ENCODE data around the gene ATP8B4.

ATP8B4 gene

GRCh38 chr15:49953421-49953820 is 165.6 kb downstream of the ATP8B4 start:
- no peak overlapping the region for H3K4me3 ChIP-seq (ENCODE audit: low read depth, low read length)
- peaks cover 3% of the 10 kb centered on the region for H3K4me1 ChIP-seq (ENCODE audit: control insufficient read depth, insufficient read depth, low read length)
- H3K9ac ChIP-seq (ENCODE audit: low read depth, low read length), result no peak overlapping the region
- H3K36me3 ChIP-seq (ENCODE audit: control insufficient read depth, insufficient read depth, low read length), result no peaks in the 10 kb centered on the region
- H3K9me3 ChIP-seq (ENCODE audit: control insufficient read depth, insufficient read depth, low read length), result no peaks in the 10 kb centered on the region
- H3K27me3 ChIP-seq (ENCODE audit: control insufficient read depth, insufficient read depth, low read length), result no peaks in the 10 kb centered on the region

- Histone ChIP-seq H3K4me3 (ENCODE audit: low read depth, low read length) (no peak overlapping the region), H3K9me3 (ENCODE audit: control insufficient read depth, insufficient read depth, low read length) (no peaks in the 10 kb centered on the region), H3K36me3 (ENCODE audit: control insufficient read depth, insufficient read depth, low read length) (no peaks in the 10 kb centered on the region), H3K4me1 (ENCODE audit: control insufficient read depth, insufficient read depth, low read length) (no peaks in the 10 kb centered on the region), H3K27me3 (ENCODE audit: control insufficient read depth, insufficient read depth, low read length) (no peaks in the 10 kb centered on the region), H3K9ac (ENCODE audit: low read depth, low read length) (no peak overlapping the region)
These were observed 172.4 kb downstream of the ATP8B4 start for GRCh38 chr15:49946681-49947080.

GRCh38 chr15:49934487-49934886 is 184.5 kb downstream of the ATP8B4 start:
- Histone ChIP-seq H3K27me3 (ENCODE audit: control insufficient read depth, insufficient read depth, low read length) (no peaks in the 10 kb centered on the region), H3K9me3 (ENCODE audit: control insufficient read depth, insufficient read depth, low read length) (no peaks in the 10 kb centered on the region), H3K9ac (ENCODE audit: low read depth, low read length) (no peak overlapping the region), H3K36me3 (ENCODE audit: control insufficient read depth, insufficient read depth, low read length) (no peaks in the 10 kb centered on the region), H3K4me3 (ENCODE audit: low read depth, low read length) (no peak overlapping the region), H3K4me1 (ENCODE audit: control insufficient read depth, insufficient read depth, low read length) (no peaks in the 10 kb centered on the region)

- H3K27me3 ChIP-seq (ENCODE audit: control insufficient read depth, insufficient read depth, low read length), result no peaks in the 10 kb centered on the region
- no peaks in the 10 kb centered on the region for H3K36me3 ChIP-seq (ENCODE audit: control insufficient read depth, insufficient read depth, low read length)
- no peak overlapping the region for H3K9ac ChIP-seq (ENCODE audit: low read depth, low read length)
- H3K4me1 ChIP-seq (ENCODE audit: control insufficient read depth, insufficient read depth, low read length), result no peaks in the 10 kb centered on the region
- H3K4me3 ChIP-seq (ENCODE audit: low read depth, low read length), result no peak overlapping the region
- H3K9me3 ChIP-seq (ENCODE audit: control insufficient read depth, insufficient read depth, low read length), result no peaks in the 10 kb centered on the region
These were observed 191.7 kb downstream of the ATP8B4 start for GRCh38 chr15:49927189-49927861.

GRCh38 chr15:49926740-49927139 is 192.3 kb downstream of the ATP8B4 start:
- no peaks in the 10 kb centered on the region for H3K27me3 ChIP-seq (ENCODE audit: control insufficient read depth, insufficient read depth, low read length)
- H3K9me3 ChIP-seq (ENCODE audit: control insufficient read depth, insufficient read depth, low read length), result no peaks in the 10 kb centered on the region
- H3K9ac ChIP-seq (ENCODE audit: low read depth, low read length), result no peak overlapping the region
- no peak overlapping the region for H3K4me3 ChIP-seq (ENCODE audit: low read depth, low read length)
- no peaks in the 10 kb centered on the region for H3K4me1 ChIP-seq (ENCODE audit: control insufficient read depth, insufficient read depth, low read length)
- no peaks in the 10 kb centered on the region for H3K36me3 ChIP-seq (ENCODE audit: control insufficient read depth, insufficient read depth, low read length)

- Histone ChIP-seq H3K9ac (ENCODE audit: low read depth, low read length) (no peak overlapping the region), H3K4me3 (ENCODE audit: low read depth, low read length) (no peak overlapping the region), H3K4me1 (ENCODE audit: control insufficient read depth, insufficient read depth, low read length) (no peaks in the 10 kb centered on the region), H3K27me3 (ENCODE audit: control insufficient read depth, insufficient read depth, low read length) (no peaks in the 10 kb centered on the region), H3K36me3 (ENCODE audit: control insufficient read depth, insufficient read depth, low read length) (no peaks in the 10 kb centered on the region), H3K9me3 (ENCODE audit: control insufficient read depth, insufficient read depth, low read length) (no peaks in the 10 kb centered on the region)
These were observed 195.4 kb downstream of the ATP8B4 start for GRCh38 chr15:49923671-49924070.

- H3K9ac ChIP-seq (ENCODE audit: low read depth, low read length), result no peak overlapping the region
- H3K9me3 ChIP-seq (ENCODE audit: control insufficient read depth, insufficient read depth, low read length), result no peaks in the 10 kb centered on the region
- H3K36me3 ChIP-seq (ENCODE audit: control insufficient read depth, insufficient read depth, low read length), result no peaks in the 10 kb centered on the region
- H3K4me1 ChIP-seq (ENCODE audit: control insufficient read depth, insufficient read depth, low read length), result no peaks in the 10 kb centered on the region
- no peak overlapping the region for H3K4me3 ChIP-seq (ENCODE audit: low read depth, low read length)
- no peaks in the 10 kb centered on the region for H3K27me3 ChIP-seq (ENCODE audit: control insufficient read depth, insufficient read depth, low read length)
These were observed 200.0 kb downstream of the ATP8B4 start for GRCh38 chr15:49919034-49919433.

- H3K9me3 ChIP-seq (ENCODE audit: control insufficient read depth, insufficient read depth, low read length), result no peaks in the 10 kb centered on the region
These were observed 200.9 kb downstream of the ATP8B4 start for GRCh38 chr15:49918121-49918520.

GRCh38 chr15:49916998-49917397 is 202.0 kb downstream of the ATP8B4 start:
- Histone ChIP-seq H3K4me1 (ENCODE audit: control insufficient read depth, insufficient read depth, low read length) (no peaks in the 10 kb centered on the region), H3K9ac (ENCODE audit: low read depth, low read length) (no peak overlapping the region), H3K36me3 (ENCODE audit: control insufficient read depth, insufficient read depth, low read length) (no peaks in the 10 kb centered on the region), H3K27me3 (ENCODE audit: control insufficient read depth, insufficient read depth, low read length) (no peaks in the 10 kb centered on the region), H3K9me3 (ENCODE audit: control insufficient read depth, insufficient read depth, low read length) (no peaks in the 10 kb centered on the region), H3K4me3 (ENCODE audit: low read depth, low read length) (no peak overlapping the region)

More at GRCh38 chr15:49918121-49918520, 200.9 kb downstream of the ATP8B4 start:
- Histone ChIP-seq H3K4me3 (ENCODE audit: low read depth, low read length) (no peak overlapping the region), H3K9ac (ENCODE audit: low read depth, low read length) (no peak overlapping the region), H3K36me3 (ENCODE audit: control insufficient read depth, insufficient read depth, low read length) (no peaks in the 10 kb centered on the region), H3K27me3 (ENCODE audit: control insufficient read depth, insufficient read depth, low read length) (no peaks in the 10 kb centered on the region), H3K4me1 (ENCODE audit: control insufficient read depth, insufficient read depth, low read length) (no peaks in the 10 kb centered on the region)

- Histone ChIP-seq H3K36me3 (ENCODE audit: control insufficient read depth, insufficient read depth, low read length) (no peaks in the 10 kb centered on the region), H3K4me1 (ENCODE audit: control insufficient read depth, insufficient read depth, low read length) (no peaks in the 10 kb centered on the region), H3K9ac (ENCODE audit: low read depth, low read length) (no peak overlapping the region), H3K27me3 (ENCODE audit: control insufficient read depth, insufficient read depth, low read length) (no peaks in the 10 kb centered on the region), H3K4me3 (ENCODE audit: low read depth, low read length) (no peak overlapping the region), H3K9me3 (ENCODE audit: control insufficient read depth, insufficient read depth, low read length) (no peaks in the 10 kb centered on the region)
These were observed 203.2 kb downstream of the ATP8B4 start for GRCh38 chr15:49915822-49916221.

- H3K4me1 ChIP-seq (ENCODE audit: control insufficient read depth, insufficient read depth, low read length), result no peaks in the 10 kb centered on the region
- H3K27me3 ChIP-seq (ENCODE audit: control insufficient read depth, insufficient read depth, low read length), result no peaks in the 10 kb centered on the region
- no peaks in the 10 kb centered on the region for H3K9me3 ChIP-seq (ENCODE audit: control insufficient read depth, insufficient read depth, low read length)
- no peak overlapping the region for H3K9ac ChIP-seq (ENCODE audit: low read depth, low read length)
- H3K4me3 ChIP-seq (ENCODE audit: low read depth, low read length), result no peak overlapping the region
- no peaks in the 10 kb centered on the region for H3K36me3 ChIP-seq (ENCODE audit: control insufficient read depth, insufficient read depth, low read length)
These were observed 210.1 kb downstream of the ATP8B4 start for GRCh38 chr15:49908933-49909295.

- Histone ChIP-seq H3K9me3 (ENCODE audit: control insufficient read depth, insufficient read depth, low read length) (no peaks in the 10 kb centered on the region), H3K27me3 (ENCODE audit: control insufficient read depth, insufficient read depth, low read length) (no peaks in the 10 kb centered on the region), H3K9ac (ENCODE audit: low read depth, low read length) (no peak overlapping the region), H3K4me1 (ENCODE audit: control insufficient read depth, insufficient read depth, low read length) (no peaks in the 10 kb centered on the region), H3K36me3 (ENCODE audit: control insufficient read depth, insufficient read depth, low read length) (no peaks in the 10 kb centered on the region), H3K4me3 (ENCODE audit: low read depth, low read length) (no peak overlapping the region)
These were observed 210.6 kb downstream of the ATP8B4 start for GRCh38 chr15:49908236-49908932.
